Measurements from ENCODE around the gene C1orf122.

The C1orf122 gene

DNA sequence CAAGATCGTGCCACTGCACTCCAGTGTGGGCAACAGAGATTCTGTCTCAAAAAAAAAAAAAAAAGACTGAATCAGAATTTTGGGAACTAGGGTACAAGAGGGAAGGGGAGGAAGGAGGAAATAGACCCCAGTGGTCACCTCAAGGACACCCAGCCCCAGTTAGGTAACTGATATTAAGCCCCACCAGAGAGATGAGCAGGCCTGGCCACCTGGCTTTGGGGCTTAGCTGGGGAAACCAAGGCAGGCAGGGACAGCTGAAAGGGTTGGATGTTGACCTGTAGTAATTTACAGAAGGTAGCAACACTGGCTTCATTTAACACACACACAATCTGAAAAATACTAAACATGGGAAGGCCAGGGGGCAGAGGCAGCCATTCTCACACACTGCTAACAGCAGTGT lies 5.2 kb upstream of the C1orf122 start:
- no peak for DNase-seq

DNA sequence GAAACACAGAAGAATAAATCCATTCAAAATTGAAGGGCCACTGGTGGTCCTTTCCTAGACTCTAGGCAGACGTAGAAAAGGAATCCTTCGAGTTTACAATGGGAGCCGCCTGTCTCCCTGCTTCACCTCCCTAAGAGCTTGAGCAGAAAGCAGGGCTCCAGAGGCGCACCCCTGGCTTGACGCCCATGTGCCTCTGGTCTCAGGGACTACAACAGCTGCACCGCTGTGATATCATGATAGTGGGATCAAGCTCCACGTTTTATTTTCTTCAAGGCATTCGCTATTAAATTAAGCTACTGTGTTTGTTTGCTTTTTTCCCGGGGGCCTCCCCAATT lies 403 bp upstream of the C1orf122 start:
- DNase-seq, result no peak

DNA sequence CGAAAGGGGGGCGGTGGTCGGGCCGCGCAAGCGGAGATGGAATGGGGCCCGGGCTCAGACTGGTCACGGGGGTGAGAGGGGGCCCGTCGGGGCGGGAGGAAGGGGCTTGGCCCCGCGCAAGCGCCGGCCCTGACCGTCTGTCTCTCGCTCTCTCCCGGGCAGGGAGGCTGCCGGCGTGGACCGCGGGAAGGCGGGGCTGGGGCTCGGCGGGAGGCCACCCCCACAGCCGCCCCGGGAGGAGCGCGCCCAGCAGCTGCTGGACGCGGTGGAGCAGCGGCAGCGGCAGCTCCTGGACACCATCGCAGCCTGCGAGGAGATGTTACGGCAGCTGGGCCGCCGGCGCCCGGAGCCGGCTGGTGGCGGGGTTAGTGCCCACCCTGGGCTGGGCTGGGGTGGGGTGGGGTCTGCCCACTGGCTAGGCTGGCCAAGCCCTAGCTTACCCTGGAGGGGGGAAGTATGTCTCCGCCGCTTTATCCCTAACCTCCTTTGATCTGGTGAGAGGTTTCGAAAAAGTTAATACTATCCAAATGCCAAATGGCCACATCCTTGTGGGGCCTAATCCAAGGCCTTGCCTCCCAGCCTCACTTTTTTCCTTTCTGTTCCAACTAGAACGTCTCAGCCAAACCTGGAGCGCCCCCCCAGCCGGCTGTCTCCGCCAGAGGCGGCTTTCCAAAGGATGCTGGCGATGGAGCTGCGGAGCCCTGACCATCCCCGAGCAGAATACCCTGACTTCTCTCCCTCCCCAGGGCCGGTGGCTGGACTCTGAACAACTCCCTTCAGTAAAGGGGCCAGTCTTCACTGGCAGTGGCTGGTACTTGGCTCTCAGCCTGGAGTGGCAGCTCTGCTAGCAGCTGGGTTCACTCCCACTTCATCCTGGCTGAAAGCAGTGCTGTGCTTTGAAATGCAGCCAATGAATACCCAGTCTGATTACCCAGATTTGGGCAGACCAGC lies 1.1 kb downstream of the C1orf122 start:
- DNase-seq, result peak; percentile 84

DNA sequence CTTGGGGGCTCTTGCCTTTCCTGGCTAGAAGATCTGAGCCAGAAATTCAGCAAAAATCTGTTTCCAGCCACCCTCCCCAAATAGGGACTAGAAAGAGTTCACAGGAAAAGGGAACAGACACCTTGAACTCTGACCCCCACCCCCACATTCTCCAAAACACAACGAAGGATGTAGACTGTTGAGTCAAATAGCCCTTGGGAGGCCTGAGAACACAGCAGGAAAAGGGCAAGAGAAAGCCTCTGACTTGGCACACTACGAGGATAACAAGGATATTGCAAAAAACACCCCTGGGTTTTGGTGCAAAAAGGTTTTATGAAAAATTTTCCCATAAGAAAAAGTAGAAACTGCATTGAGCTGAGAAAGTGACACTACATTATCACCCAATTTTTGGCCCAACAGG lies 2.4 kb downstream of the C1orf122 start:
- DNase-seq, result no peak

DNA sequence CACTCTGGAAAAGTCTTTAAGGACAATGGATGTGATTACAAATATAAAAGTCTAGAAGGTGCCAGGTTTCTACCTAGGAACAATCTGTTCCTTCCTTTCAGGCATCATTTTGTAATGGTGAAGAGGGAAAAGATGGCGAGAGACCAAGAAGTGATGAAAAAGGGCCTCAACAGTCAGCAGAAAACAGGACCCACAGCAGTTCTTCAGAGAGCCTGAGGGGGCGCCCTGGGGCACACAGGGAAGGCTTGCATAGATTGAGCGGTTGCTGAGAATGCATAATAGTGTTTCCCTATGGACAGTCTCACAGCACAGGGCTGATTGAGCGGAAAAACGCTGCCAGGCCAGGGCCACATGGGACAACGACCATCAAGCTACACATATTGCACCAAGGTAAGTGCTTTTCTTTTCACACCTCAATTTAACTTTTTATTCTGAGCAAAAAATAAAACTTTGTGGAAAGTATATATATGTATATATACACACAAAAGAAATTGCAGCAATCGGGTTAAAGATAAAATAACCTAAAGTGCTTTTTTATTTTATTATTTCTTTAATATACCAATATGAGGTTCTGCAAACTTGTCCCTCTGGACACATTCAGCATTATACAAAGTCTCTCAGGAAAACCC lies 3.6 kb downstream of the C1orf122 start:
- no peak for DNase-seq

DNA sequence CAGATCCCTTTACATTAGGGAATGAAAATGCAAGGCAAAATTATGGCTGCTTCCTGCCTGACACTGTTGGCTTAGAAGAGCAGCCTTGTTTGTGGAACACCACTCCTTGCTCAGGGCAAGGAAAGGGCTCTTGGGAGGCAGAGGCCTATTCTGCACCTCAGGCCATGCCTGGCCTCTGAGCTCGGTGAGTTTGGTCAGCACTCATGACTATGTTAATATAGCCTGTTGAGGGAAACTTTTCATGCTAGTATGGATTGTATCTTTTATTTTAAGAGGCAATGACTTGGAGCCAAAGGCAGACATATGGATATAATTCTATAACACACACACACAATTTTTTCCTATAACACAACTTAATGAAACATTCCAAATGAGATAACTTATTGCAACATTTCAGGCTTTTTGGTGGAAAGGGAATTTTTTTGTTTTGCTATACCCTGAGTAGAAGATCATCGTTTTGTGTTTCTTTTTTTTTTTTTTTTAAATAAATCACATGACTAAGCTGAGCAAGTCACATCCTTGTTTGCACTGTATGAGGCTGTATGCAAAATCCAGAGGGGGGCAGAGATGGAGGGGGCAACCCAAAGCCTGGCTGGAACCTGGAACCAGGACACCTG lies 6.0 kb downstream of the C1orf122 start:
- DNase-seq, result no peak

DNA sequence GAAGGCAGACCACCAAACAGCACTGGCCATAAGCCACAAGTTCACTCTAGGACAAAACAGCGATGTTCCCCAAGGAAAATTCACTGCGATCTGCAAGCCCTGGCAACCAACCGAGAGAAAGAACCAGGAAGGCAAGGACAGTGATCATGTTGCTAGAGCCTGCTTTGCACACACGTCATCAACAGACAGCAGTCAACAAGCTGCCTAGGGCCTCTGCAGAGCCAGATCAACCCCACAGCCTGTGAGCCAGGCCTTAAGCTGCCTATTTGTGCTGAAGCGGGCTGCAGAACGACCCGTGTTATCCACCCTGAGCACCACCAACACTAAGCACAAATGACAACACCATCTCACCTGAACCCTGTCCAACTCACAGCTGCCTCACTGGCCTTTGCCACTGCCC lies 6.7 kb downstream of the C1orf122 start:
- DNase-seq, result no peak

DNA sequence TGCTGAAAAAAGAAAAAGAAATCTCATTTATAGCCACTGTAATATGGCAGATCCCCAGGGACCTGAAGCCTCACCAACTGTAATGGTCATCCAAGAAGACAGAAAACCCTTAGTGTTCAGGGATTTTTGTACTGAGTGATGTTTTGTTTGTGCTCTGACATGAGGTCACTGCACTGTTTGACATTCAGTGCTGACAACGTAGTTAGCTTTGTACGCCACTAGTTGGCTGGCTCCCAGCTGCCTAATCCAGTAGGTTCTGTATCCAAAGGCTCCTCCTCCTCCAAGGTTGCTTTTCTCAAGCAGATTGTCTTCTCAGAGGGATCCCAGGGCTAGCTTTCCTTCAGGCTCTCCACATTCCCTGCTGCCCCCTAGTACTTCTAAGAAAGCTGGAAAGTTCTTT lies 9.9 kb downstream of the C1orf122 start:
- no peak for DNase-seq

DNA sequence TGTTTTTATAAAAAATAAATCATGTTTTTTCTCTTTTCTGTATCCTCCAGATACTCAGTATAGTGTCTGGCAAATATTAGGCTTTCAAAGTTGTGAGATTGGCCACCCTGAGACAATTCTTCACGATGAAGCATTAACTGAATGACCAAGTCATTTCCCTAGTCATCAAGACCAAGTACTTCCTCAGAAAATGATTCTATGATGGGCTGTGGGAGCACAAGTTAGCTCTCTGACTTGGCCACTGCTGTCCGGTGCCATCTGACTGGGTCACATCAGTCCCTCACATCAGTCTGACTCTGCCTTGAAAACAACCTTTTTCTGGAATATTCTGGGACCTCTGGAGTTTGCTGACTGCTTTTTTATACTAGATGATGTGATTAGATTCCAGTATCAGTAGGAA lies 13.9 kb downstream of the C1orf122 start:
- DNase-seq, result no peak

DNA sequence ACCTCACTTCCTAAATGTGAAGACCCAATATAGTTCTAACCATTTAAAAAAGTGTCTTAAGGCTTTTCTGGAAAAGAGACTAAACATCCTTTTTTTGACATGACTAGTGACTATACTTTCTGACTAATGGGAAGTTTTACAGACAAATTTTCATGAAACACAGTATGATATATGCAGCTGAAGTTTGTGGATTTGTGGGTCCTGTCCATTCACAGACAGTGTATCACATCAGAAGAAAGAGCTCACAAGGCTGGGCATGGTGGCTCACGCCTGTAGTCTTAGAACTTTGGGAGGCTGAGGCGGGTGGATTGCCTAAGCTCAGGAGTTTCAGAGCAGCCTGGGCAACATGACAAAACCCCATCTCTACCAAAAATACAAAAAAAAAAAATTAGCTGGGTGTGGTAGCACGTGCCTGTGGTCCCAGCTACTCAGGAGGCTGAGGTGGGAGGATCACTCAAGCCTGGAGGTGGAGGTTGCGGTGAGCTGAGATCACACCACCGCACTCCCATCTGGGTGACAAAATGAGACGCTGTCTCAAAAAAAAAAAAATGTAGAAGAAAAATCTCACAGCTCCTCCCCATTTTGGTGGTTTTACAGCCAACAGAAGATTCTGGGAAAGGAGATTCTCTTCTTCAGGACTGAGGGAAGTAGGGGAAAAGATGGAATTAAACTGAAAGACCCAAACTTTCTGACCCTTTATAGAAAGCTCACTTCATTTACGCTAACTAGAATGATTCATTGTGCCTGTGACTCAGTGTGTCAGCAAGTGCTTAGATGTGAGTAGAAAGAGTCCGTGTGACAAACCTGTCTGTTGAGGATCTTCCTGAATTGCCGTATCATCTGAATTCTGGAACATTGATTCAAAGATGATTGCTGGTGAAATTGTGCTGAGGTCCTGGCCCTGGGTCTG lies 15.6 kb downstream of the C1orf122 start:
- no peak for DNase-seq

DNA sequence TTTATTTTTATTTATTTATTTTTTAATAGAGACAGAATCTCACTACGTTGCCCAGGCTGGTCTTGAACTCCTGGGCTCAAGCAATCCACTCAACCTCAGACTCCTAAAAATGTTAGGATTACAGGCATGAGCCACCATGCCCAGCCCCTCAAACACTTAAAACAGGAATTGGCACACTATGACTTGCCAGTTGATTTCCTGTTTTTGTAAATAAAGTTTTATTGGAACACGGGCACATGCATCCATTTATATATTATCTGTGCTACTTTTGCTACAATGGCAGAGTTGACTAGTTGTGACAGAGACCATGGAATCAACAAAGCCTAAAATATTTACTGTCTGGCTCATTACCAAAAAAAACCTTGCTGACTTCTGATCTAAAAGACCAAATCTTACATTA lies 16.4 kb downstream of the C1orf122 start:
- DNase-seq, result no peak

DNA sequence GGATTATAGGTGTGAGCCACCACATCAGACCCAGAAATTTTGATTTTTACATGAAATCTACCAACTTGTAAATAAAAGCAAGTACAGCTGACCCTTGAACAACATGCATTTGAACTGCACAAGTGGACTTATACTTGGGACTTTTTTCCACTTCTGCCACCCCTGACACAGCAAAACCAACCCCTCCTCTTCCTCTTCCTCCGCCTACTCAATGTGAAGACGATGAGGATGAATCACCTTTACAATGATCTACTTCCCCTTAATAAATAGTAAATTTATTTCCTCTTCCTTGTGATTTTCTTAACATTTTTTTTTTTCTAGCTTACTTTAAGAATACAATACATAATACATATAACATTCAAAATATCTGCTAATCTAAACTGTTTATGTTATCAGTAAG lies 17.9 kb downstream of the C1orf122 start:
- no peak for DNase-seq

DNA sequence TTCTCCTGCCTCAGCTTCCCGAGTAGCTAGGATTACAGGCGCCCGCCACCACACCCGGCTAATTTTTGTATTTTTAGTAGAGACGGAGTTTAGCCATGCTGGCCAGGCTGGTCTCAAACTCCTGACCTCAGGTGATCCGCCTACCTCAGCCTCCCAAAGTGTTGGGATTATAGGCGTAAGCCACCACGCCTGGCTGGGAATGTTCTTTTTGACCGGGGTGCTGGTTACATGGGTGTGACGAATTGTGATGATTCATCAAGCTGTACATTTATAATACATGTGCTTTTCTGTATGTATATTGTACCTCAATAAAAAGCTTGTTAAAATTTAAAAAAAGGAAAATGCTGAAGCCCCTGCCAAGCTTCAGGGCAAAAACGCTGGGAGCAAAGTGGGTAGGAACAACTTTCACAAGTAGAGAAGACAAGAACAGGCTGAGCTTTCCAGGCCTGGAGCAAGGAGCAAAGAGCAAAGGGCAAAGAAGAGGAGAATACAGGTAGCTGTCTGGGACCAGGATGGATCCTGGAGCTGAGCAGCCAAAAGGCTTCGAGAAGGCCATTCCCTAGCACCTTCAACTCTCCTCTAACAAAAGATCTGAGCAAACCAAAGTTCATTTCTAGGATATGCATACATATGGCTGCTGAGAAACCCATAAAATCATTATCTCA lies 21.0 kb downstream of the C1orf122 start:
- no peak for DNase-seq

DNA sequence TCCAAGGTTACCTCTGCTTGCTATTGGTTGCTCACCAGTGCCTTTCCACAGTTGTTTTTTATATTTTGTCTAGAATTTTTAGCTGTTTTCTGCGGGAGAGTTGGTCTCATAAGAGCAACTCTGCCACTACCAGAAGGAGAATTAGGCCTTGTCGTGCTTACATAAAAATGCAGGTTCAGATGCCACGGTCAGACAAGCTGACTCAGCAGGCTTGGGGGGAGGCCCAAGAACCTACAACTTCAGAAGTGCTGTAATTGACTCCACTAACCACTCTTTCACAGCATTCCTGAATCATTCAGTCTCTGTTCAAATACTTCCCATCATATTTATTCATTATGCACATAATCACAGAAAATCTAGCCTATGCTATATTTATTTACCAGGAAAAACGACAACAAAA lies 23.5 kb downstream of the C1orf122 start:
- DNase-seq, result no peak

DNA sequence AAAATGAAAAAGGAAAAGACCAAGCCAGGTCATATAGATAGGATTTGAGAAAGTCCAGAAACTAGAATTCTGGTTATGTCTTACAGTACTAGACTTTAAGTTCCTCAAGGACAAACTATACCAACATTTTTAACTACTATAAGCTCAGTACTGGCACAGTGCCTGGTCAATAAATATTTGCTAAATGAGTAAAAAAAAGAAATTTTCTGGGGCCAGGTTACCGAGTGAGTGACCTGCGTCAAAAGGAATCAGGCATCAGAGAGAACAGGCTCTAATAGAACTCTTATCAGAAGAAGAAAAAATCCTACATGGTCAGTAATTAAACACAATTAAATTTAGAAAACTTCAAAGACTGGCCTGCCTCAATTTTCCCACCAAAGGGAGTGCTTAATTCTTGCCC lies 24.2 kb downstream of the C1orf122 start:
- no peak for DNase-seq

DNA sequence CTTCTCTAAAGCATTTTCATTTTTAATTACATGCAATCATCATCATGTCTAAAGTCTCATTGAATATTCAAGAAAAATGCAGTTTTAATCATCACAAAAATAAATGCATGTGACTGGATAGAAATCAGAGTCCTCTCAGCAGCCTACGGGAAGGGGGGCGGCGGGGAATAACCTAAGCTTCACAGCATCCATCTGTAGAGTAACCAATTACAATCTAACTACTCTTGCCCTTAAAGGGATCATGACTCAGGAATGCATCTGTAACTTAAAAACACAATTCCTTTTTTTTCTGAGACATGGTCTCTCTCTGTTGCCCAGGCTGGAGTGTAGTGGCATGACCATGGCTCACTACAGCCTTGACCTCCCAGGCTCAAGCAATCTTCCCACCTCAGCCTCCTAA lies 29.2 kb downstream of the C1orf122 start:
- DNase-seq, result no peak

DNA sequence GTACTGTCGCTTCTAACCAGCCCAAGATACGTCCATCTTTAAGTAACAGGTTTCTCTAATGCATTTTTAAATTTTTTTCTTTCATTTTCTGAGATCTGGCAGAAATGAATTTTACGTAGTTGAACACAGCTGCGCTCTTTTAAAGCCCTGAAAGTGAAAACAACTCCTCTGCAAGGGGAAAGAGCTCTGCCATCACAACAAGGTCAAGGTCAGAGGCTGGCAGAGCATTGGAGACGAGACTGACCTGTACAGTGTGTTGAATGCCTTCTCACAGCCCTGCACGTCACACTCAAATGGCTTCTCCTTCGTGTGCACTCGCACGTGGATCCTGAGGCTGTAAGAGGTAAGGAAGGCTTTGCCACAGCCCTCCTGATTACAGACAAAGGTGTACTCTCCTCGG lies 32.1 kb downstream of the C1orf122 start:
- DNase-seq, result no peak

DNA sequence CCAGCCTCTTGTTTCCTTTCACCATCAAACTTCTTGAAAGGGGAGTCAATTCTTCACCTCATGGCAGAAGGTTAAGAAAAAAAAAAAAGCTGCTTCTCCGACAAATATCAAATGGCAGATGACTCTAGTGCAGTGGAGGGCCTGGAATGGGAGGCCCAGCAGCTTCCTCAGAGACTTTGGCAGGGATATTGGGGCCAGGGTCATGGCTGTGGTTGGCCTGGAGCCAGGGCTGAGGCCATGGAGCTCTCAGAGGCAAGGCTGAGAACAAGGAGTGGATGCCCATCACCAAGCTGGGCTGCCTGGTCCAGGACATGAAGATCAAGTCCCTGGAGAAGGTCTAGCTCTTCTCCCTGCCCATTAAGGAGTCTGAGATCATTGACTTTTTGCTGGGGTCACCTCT lies 33.1 kb downstream of the C1orf122 start:
- DNase-seq, result no peak

DNA sequence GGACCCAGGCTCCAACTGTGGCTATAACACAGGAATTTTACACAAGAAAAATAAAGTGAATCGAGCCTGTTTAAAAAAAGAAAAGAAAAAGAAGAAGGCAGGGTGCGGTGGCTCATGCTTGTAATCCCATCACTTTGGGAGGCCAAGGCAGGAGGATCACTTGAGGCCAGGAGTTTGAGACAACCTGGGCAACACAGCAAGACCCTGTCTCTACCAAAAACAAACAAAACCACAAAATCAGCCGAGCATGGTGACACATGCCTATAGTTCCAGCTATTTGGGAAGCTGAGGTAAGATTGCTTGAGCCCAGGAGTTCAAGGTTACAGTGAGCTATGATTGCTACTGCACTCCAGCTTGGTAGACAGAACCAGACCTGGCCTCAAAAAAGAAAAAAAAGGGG lies 34.1 kb downstream of the C1orf122 start:
- no peak for DNase-seq

DNA sequence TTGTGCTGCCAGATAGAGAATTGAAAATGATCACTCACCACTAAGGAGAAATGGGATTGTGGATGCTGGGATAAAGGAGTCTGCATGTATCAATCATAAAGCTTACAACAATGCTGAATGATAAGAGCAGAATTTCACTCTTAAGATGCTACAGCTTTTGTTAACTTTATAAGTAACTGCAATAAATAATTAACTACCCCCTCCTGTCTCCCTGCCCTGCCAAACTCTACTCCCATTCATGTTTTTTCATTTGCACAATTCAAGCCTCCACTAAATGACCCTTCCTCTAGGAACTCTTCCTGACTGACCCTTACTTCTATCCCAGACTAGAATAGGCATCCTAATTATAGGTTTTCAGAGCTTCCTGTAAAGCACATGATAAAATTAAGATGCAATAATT lies 36.9 kb downstream of the C1orf122 start:
- no peak for DNase-seq

DNA sequence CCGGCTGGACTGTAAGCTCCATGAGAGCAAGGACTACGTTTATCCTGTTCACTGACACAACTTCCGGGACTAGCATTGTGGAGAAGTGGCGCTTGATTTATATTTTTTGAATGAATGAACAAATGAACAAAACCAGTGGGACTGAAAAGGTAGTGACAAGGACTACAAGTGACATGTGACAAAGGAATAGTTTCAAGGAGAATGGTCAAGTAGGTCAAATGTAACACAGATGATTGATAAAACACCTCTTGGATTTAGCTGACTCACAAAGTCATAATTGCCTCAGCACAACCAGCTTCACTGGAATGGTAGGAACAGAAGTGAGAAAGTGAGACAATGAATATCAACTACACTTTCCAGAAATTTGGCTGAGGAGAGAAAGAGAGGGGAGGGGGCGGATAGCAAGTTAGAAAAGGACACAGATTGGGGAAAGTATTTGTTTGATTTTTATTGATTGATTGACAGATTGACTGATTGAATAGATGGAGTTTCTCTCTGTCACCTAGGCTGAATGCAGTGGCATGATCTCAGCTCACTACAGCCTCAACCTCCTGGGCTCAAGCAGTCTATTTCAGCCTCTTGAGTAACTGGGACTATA lies 37.6 kb downstream of the C1orf122 start:
- DNase-seq, result no peak

DNA sequence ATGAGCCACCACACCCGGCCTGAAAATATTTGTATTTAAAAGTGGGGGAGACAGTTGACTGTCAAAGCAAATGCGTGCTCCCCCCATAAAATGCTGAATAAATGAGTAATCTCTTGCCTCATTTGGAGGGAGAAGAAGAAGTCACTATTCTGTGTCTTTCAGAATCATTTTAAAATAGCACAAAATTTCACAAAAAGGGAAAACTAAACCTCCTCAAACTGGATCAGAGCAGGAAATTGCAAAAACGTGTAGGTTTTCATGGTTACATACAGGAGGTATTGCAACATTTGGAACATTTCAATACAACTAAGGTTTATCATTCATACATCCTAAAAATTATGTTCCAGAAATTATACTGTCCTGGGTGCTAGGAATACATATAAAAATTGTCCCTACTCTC lies 38.2 kb downstream of the C1orf122 start:
- DNase-seq, result no peak

Measured in 8988T (cell line).